Calu3 (cell line): ENCODE measurements around the gene GPC1. TPM values are rescaled to one million over a fixed set of nuclear protein-coding genes. Genes with fewer than 3 reads are reported as not detected.
A peak's percentile ranks its signal among the peaks of the same experiment; 100 is the strongest.
"Not testable (repeated sequence)": the region's sequence is repeated elsewhere in the genome, so short reads cannot be mapped to it uniquely, and the experiment has no call there.

Experiments
- Bru-seq: library from RNA; stranded (reverse); fragments of 400-500 nt; gene quantifications from one replicate; lab custom pipeline; 2021; lab: Mats Ljungman, UMichigan
- BruChase-seq, 2 experiments: library from RNA; stranded (reverse); fragments of 400-500 nt; gene quantifications; one replicate each; lab custom pipeline; 2021; lab: Mats Ljungman, UMichigan
- BruUV-seq: library from RNA; stranded (reverse); fragments of 400-500 nt; replicated peaks from 2 replicates; lab custom pipeline; 2021; lab: Mats Ljungman, UMichigan
- CTCF ChIA-PET: fragments of 300-600 bp; sonication (Branson Sonifier 250); formaldehyde crosslinking; loops from one replicate; lab custom pipeline; 2022; ENCODE audit warnings: antibody characterized with exemption; lab: Charles Lee
- DNase-seq: peaks from one replicate; pipeline ENCODE4 v3.0.0; 2022
- H3K27ac Mint-ChIP-seq: one replicate; pipeline ENCODE4 v1.8.0; 2022; ENCODE audit warnings: mixed read lengths; ENCODE audit not compliant: unreplicated experiment
- H3K27me3 Mint-ChIP-seq: one replicate; pipeline ENCODE4 v1.8.0; 2022; ENCODE audit warnings: mixed read lengths; ENCODE audit not compliant: unreplicated experiment
- H3K36me3 Mint-ChIP-seq: one replicate; pipeline ENCODE4 v1.8.0; 2022; ENCODE audit warnings: mild to moderate bottlenecking, moderate library complexity, mixed read lengths; ENCODE audit not compliant: insufficient read depth, unreplicated experiment
- H3K4me1 Mint-ChIP-seq: one replicate; pipeline ENCODE4 v1.8.0; 2022; ENCODE audit warnings: mild to moderate bottlenecking, low read depth, mixed read lengths; ENCODE audit not compliant: unreplicated experiment
- H3K4me3 Mint-ChIP-seq: one replicate; pipeline ENCODE4 v1.8.0; 2022; ENCODE audit warnings: mild to moderate bottlenecking, low read depth, moderate library complexity, mixed read lengths; ENCODE audit not compliant: unreplicated experiment
- H3K9me3 Mint-ChIP-seq: one replicate; pipeline ENCODE4 v1.8.0; 2022; ENCODE audit warnings: low read depth, mixed read lengths; ENCODE audit not compliant: unreplicated experiment
- intact Hi-C: fragments of 100-400 bp; cut with micrococcal nuclease; formaldehyde crosslinking; loops from one replicate; pipeline ENCODE4 v1.10.0; 2022; ENCODE audit not compliant: unreplicated experiment
- long read RNA-seq: library from polyadenylated mRNA; stranded (forward); transcript quantifications from one replicate; pipeline ENCODE4 v2.0.0, GENCODE V29; 2022
- total RNA-seq: library from RNA; stranded (reverse); gene quantifications from 2 replicates; pipeline ENCODE4 v1.2.3, GENCODE V29; 2022
- TF ChIP-seq, protein P1 (sequence below): fragments of 200-600 bp; IDR thresholded peaks from one replicate; pipeline ENCODE4 v1.8.0; 2022; ENCODE audit warnings: antibody characterized with exemption; ENCODE audit not compliant: unreplicated experiment

Gene GPC1, protein sequence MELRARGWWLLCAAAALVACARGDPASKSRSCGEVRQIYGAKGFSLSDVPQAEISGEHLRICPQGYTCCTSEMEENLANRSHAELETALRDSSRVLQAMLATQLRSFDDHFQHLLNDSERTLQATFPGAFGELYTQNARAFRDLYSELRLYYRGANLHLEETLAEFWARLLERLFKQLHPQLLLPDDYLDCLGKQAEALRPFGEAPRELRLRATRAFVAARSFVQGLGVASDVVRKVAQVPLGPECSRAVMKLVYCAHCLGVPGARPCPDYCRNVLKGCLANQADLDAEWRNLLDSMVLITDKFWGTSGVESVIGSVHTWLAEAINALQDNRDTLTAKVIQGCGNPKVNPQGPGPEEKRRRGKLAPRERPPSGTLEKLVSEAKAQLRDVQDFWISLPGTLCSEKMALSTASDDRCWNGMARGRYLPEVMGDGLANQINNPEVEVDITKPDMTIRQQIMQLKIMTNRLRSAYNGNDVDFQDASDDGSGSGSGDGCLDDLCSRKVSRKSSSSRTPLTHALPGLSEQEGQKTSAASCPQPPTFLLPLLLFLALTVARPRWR
- total RNA-seq (41.8 and 51.5 TPM in 2 replicates), Bru-seq, nascent RNA (percentile 39 among the genes with signal in this experiment), BruChase-seq, experiment 1, labeled RNA remaining after a 6-hour chase (percentile 56 among the genes with signal in this experiment), BruChase-seq, experiment 2, labeled RNA remaining after a 2-hour chase (percentile 54 among the genes with signal in this experiment)
- long read RNA-seq, transcript GPC1-201 (9 exons, 3,713 nt), result major isoform, 29 of 50 reads
- long read RNA-seq, partial matches to known transcripts, result 7 of 50 reads
- long read RNA-seq, other reads (novel, unspliced or antisense), result 14 of 50 reads

- Mint-ChIP-seq H3K27me3 (peaks cover 14% of the 10 kb centered on the region), H3K27ac (peak within 1 kb of the TSS; percentile 36), H3K9me3 (no peaks in the 10 kb centered on the region), H3K4me1 (peaks cover 21% of the 10 kb centered on the region), H3K36me3 (peaks cover 45% of the 10 kb centered on the region), H3K4me3 (peak within 1 kb of the TSS; percentile 75)
- CTCF ChIA-PET, result no interaction called here
- BruUV-seq, result no TSS peak
- peak; percentile 77 for DNase-seq
- TF ChIP-seq, protein P1, sequence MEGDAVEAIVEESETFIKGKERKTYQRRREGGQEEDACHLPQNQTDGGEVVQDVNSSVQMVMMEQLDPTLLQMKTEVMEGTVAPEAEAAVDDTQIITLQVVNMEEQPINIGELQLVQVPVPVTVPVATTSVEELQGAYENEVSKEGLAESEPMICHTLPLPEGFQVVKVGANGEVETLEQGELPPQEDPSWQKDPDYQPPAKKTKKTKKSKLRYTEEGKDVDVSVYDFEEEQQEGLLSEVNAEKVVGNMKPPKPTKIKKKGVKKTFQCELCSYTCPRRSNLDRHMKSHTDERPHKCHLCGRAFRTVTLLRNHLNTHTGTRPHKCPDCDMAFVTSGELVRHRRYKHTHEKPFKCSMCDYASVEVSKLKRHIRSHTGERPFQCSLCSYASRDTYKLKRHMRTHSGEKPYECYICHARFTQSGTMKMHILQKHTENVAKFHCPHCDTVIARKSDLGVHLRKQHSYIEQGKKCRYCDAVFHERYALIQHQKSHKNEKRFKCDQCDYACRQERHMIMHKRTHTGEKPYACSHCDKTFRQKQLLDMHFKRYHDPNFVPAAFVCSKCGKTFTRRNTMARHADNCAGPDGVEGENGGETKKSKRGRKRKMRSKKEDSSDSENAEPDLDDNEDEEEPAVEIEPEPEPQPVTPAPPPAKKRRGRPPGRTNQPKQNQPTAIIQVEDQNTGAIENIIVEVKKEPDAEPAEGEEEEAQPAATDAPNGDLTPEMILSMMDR, result no peak
- intact Hi-C loops, result loop anchor here (10.0 kb wide), 1 partner anchor 131 kb away; no protein-coding TSS in a partner anchor
Measured at GRCh38 chr2:240435457-240435947, at the start of gene GPC1. GPC1 (plus strand) TSS chr2:240435663; CDS start chr2:240435919, 256 bp downstream.

GRCh38 chr2:240386326-240386725 lies 49.1 kb upstream of the GPC1 start:
- DNase-seq, result no peak
- TF ChIP-seq, protein P1, result no peak
- no peaks in the 10 kb centered on the region for H3K9me3 Mint-ChIP-seq
- intact Hi-C loops, result no loop called here
- H3K4me3 Mint-ChIP-seq, result no peak overlapping the region
- no TSS peak for BruUV-seq
- H3K27me3 Mint-ChIP-seq, result peaks cover 16% of the 10 kb centered on the region
- H3K4me1 Mint-ChIP-seq, result peaks cover 8% of the 10 kb centered on the region
- H3K36me3 Mint-ChIP-seq, result no peaks in the 10 kb centered on the region
- CTCF ChIA-PET, result interaction anchor here (0.6 kb wide), 1 partner anchor 1305 kb away, joined by 4 read pairs; no protein-coding TSS in a partner anchor
- H3K27ac Mint-ChIP-seq, result no peak overlapping the region

- H3K36me3 Mint-ChIP-seq, intact Hi-C loops, H3K27ac Mint-ChIP-seq, DNase-seq, H3K4me3 Mint-ChIP-seq, H3K9me3 Mint-ChIP-seq, H3K4me1 Mint-ChIP-seq, BruUV-seq: not testable (repeated sequence)
- H3K27me3 Mint-ChIP-seq, result peaks cover 16% of the 10 kb centered on the region
- CTCF ChIA-PET, result interaction anchor here (0.6 kb wide), 1 partner anchor 1304 kb away, joined by 4 read pairs; no protein-coding TSS in a partner anchor
Measured at GRCh38 chr2:240386743-240387142, 48.7 kb upstream of the GPC1 start.

GRCh38 chr2:240387325-240387668 lies 48.2 kb upstream of the GPC1 start:
- Mint-ChIP-seq H3K27me3 (peaks cover 16% of the 10 kb centered on the region), H3K36me3 (no peaks in the 10 kb centered on the region), H3K4me3 (no peak overlapping the region), H3K9me3 (no peaks in the 10 kb centered on the region), H3K4me1 (peaks cover 8% of the 10 kb centered on the region), H3K27ac (no peak overlapping the region)
- BruUV-seq, result no TSS peak
- no peak for DNase-seq
- CTCF ChIA-PET, result no interaction called here
- TF ChIP-seq, protein P1, result no peak
- intact Hi-C loops, result no loop called here
